ENCODE data around the gene PRAMEF2. TPM values are rescaled to one million over a fixed set of nuclear protein-coding genes. Genes with fewer than 3 reads are reported as not detected.

Gene PRAMEF2, protein sequence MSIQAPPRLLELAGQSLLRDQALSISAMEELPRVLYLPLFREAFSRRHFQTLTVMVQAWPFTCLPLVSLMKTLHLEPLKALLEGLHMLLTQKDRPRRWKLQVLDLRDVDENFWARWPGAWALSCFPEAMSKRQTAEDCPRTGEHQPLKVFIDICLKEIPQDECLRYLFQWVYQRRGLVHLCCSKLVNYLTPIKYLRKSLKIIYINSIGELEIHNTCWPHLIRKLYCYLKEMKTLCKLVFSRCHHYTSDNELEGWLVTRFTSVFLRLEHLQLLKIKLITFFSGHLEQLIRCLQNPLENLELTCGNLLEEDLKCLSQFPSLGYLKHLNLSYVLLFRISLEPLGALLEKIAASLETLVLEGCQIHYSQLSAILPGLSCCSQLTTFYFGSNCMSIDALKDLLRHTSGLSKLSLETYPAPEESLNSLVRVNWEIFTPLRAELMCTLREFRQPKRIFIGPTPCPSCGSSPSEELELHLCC
- not detected in 5 replicates for total RNA-seq (2022; extraction: Qiagen RNA extraction; ENCODE audit: low read depth)

DNA sequence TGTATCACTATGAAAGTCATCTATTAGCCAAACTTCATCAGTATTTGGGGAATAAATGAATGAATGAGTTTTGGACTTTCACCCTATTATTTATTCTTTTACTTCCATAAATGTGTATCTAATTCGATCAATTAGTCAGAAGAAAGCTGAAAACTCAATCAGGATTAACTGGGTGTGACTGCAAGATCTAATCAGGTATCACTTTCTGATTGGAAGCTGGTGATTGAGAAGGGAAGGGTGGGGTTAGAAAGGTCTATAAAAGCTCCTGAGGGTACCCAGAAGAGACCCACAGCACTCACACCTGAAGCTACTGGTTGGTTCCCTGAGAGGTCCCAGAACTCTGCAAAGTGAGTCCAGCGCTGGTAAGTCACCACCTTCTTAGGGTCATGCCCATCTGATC is at the start of gene PRAMEF2:
PRAMEF2 (plus strand) TSS at position 301 of the 400 bp plus-strand sequence. CDS start 1,924 bp downstream, outside the sequence.

DNA sequence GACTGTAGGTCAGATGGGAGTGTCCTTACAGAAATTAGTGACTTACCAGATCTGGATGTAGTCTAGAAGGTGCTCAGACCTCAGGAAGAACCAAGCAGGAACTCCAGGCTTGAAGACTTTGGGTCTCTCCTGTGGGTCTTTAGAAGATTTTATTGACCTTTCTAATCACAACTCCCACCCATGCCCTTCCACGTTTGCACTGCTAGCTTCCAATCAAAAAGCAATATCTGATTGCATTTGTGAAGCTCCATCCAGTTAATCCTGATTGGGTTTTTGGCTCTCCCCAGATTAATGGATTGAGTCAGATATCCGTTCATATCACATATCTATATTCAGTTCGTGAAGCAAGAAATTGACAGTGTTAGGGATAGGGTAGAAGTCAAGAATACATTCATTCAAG is 25.6 kb upstream of the PRAMEF2 start, which contains the start of gene PRAMEF11:
PRAMEF11 (minus strand) TSS at position 101 of the 400 bp plus-strand sequence. CDS start 2,621 bp downstream, outside the sequence.

DNA sequence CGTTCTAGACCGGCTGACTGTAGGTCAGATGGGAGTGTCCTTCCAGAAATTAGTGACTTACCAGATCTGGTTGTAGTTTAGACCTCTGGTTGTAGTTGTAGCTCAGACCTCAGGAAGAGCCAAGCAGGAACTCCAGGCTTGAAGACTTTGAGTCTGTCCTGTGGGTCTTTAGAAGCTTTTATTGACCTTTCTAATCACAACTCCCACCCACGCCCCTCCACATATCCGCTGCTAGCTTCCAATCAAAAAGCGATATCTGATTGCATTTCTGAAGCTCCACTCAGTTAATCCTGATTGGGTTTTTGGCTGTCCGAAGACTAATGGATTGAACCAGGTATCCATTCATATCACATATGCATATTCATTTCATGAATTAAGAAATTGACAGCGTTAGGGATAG is 8.3 kb upstream of the PRAMEF2 start, which contains the start of gene HNRNPCL1:
HNRNPCL1 (minus strand) TSS at position 101 of the 400 bp plus-strand sequence. CDS start 431 bp downstream, outside the sequence.

DNA sequence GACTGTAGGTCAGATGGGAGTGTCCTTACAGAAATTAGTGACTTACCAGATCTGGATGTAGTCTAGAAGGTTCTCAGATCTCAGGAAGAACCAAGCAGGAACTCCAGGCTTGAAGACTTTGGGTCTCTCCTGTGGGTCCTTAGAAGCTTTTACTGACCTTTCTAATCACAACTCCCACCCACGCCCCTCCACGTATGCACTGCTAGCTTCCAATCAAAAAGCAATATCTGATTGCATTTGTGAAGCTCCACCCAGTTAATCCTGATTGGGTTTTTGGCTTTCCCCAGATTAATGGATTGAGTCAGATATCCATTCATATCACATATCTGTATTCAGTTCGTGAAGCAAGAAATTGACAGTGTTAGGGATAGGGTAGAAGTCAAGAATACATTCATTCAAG is 29.2 kb downstream of the PRAMEF2 start, which contains the start of gene PRAMEF4:
PRAMEF4 (minus strand) TSS at position 101 of the 400 bp plus-strand sequence. CDS start 2,807 bp downstream, outside the sequence.

DNA sequence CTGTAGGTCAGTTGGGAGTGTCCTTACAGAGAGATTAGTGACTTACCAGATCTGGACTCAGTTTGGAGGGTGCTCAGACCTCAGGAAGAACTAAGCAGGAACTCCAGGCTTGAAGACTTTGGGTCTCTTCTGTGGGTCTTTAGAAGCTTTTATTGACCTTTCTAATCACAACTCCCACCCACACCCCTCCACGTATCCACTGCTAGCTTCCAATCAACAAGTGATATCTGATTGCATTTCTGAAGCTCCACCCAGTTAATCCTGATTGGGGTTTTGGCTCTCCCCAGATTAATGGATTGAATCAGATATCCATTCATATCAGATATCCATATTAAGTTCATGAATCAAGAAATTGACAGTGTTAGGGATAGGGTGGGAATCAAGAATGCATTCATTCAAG is 41.3 kb downstream of the PRAMEF2 start, which contains the start of gene PRAMEF10:
PRAMEF10 (minus strand) TSS at position 101 of the 400 bp plus-strand sequence. CDS start 2,423 bp downstream, outside the sequence.

Other genes starting within 250 kb of the PRAMEF2 start
- gene DHRS3, start 238.9 kb upstream of the PRAMEF2 start, total RNA-seq (2022; extraction: Qiagen RNA extraction; ENCODE audit: low read depth): 42.2 to 64.4 TPM (median 56.3 TPM) in 5 replicates
- not detected in 5 replicates for gene AADACL4, start 213.0 kb upstream of the PRAMEF2 start, total RNA-seq (2022; extraction: Qiagen RNA extraction; ENCODE audit: low read depth)
- not detected in 5 replicates for gene AADACL3, start 141.0 kb upstream of the PRAMEF2 start, total RNA-seq (2022; extraction: Qiagen RNA extraction; ENCODE audit: low read depth)
- not detected in 5 replicates for gene CFAP107, start 110.9 kb upstream of the PRAMEF2 start, total RNA-seq (2022; extraction: Qiagen RNA extraction; ENCODE audit: low read depth)
- gene PRAMEF12, start 83.3 kb upstream of the PRAMEF2 start, total RNA-seq (2022; extraction: Qiagen RNA extraction; ENCODE audit: low read depth): not detected in 5 replicates
- gene PRAMEF1, start 65.7 kb upstream of the PRAMEF2 start, total RNA-seq (2022; extraction: Qiagen RNA extraction; ENCODE audit: low read depth): not detected in 5 replicates
- gene PRAMEF11, start 25.7 kb upstream of the PRAMEF2 start, total RNA-seq (2022; extraction: Qiagen RNA extraction; ENCODE audit: low read depth): not detected in 5 replicates
- not detected in 5 replicates for gene HNRNPCL1, start 8.4 kb upstream of the PRAMEF2 start, total RNA-seq (2022; extraction: Qiagen RNA extraction; ENCODE audit: low read depth)
- gene PRAMEF4, start 29.1 kb downstream of the PRAMEF2 start, total RNA-seq (2022; extraction: Qiagen RNA extraction; ENCODE audit: low read depth): not detected in 5 replicates
- gene PRAMEF10, start 41.2 kb downstream of the PRAMEF2 start, total RNA-seq (2022; extraction: Qiagen RNA extraction; ENCODE audit: low read depth): not detected in 5 replicates
- not detected in 5 replicates for gene PRAMEF7, start 59.5 kb downstream of the PRAMEF2 start, total RNA-seq (2022; extraction: Qiagen RNA extraction; ENCODE audit: low read depth)
- not detected in 5 replicates for gene PRAMEF6, start 90.5 kb downstream of the PRAMEF2 start, total RNA-seq (2022; extraction: Qiagen RNA extraction; ENCODE audit: low read depth)
- not detected in 5 replicates for gene PRAMEF27, start 199.5 kb downstream of the PRAMEF2 start, total RNA-seq (2022; extraction: Qiagen RNA extraction; ENCODE audit: low read depth)
- not detected in 5 replicates for gene HNRNPCL3, start 203.7 kb downstream of the PRAMEF2 start, total RNA-seq (2022; extraction: Qiagen RNA extraction; ENCODE audit: low read depth)
- gene PRAMEF25, start 213.7 kb downstream of the PRAMEF2 start, total RNA-seq (2022; extraction: Qiagen RNA extraction; ENCODE audit: low read depth): not detected in 5 replicates